Liver (tissue), 9 donors: ENCODE data around the gene ZNF189. TPM values are rescaled to one million over a fixed set of nuclear protein-coding genes. Genes with fewer than 3 reads are reported as not detected.

ENCODE experiments used
- DNase-seq: peaks from one replicate; pipeline ENCODE4 v3.0.0-alpha.2; 2017; ENCODE audit warnings: low spot score
- H3K27ac ChIP-seq, 2 donors: one replicate each; pipeline ENCODE4 v1.7.0; 2013; ENCODE audit warnings: inconsistent platforms in 2 of 2, low read length in 2 of 2, control low read depth in 1 of 2, low read depth in 1 of 2, mild to moderate bottlenecking in 1 of 2
- H3K27me3 ChIP-seq, 4 donors: one replicate each; pipeline versions ENCODE4 v1.6.1 to v1.7.0; 2013; ENCODE audit warnings: low read length in 3 of 4, inconsistent platforms in 1 of 4, mild to moderate bottlenecking in 1 of 4, moderate library complexity in 1 of 4; ENCODE audit not compliant: control insufficient read depth in 4 of 4, insufficient read depth in 4 of 4
- H3K36me3 ChIP-seq, 4 donors: one replicate each; pipeline versions ENCODE4 v1.6.1 to v1.7.0; 2013; ENCODE audit warnings: low read length in 3 of 4, mild to moderate bottlenecking in 3 of 4, low read depth in 1 of 4, moderate library complexity in 1 of 4; ENCODE audit not compliant: control insufficient read depth in 4 of 4, insufficient read depth in 3 of 4
- H3K4me1 ChIP-seq, 4 donors: one replicate each; pipeline versions ENCODE4 v1.6.1 to v1.7.0; 2013; ENCODE audit warnings: low read length in 3 of 4, mild to moderate bottlenecking in 3 of 4, moderate library complexity in 1 of 4; ENCODE audit not compliant: control insufficient read depth in 4 of 4, insufficient read depth in 4 of 4
- H3K4me3 ChIP-seq, 3 donors: one replicate each; pipeline versions ENCODE4 v1.6.1 to v1.7.0; 2013; ENCODE audit warnings: low read length in 3 of 3, control low read depth in 1 of 3, low read depth in 1 of 3, mild to moderate bottlenecking in 1 of 3
- H3K9ac ChIP-seq, 2 donors: one replicate each; pipeline ENCODE4 v1.7.0; 2013; ENCODE audit warnings: low read length in 2 of 2, mild to moderate bottlenecking in 2 of 2, moderate library complexity in 2 of 2, control low read depth in 1 of 2, low read depth in 1 of 2
- H3K9me3 ChIP-seq, 4 donors: one replicate each; pipeline versions ENCODE4 v1.6.1 to v1.7.0; 2013; ENCODE audit warnings: low read length in 3 of 4; ENCODE audit not compliant: control insufficient read depth in 4 of 4
- FOXA1 ChIP-seq: IDR thresholded peaks from 2 replicates; pipeline ENCODE4 v1.6.1; 2016; ENCODE audit warnings: antibody characterized with exemption
- FOXA2 ChIP-seq: IDR thresholded peaks from 2 replicates; pipeline ENCODE4 v1.6.1; 2016; ENCODE audit warnings: antibody characterized with exemption
- GABPA ChIP-seq, 2 donors: IDR thresholded peaks in 1 of 2; conservative IDR thresholded peaks in 1 of 2; 2 replicates each; pipeline ENCODE4 v1.6.1; 2016; ENCODE audit warnings: antibody characterized with exemption in 2 of 2, mild to moderate bottlenecking in 1 of 2, moderate library complexity in 1 of 2
- HNF4A ChIP-seq, 2 donors: conservative IDR thresholded peaks; 2 replicates each; pipeline ENCODE4 v1.6.1; 2016; ENCODE audit warnings: antibody characterized with exemption in 2 of 2, mild to moderate bottlenecking in 2 of 2
- HNF4G ChIP-seq: IDR thresholded peaks from 2 replicates; pipeline ENCODE4 v1.6.1; 2016; ENCODE audit warnings: antibody characterized with exemption
- JUND ChIP-seq, 2 donors: IDR thresholded peaks; 2 replicates each; pipeline ENCODE4 v1.6.1; 2016; ENCODE audit warnings: antibody characterized with exemption in 2 of 2
- NR2F2 ChIP-seq: IDR thresholded peaks from 2 replicates; pipeline ENCODE4 v1.6.1; 2016; ENCODE audit warnings: antibody characterized with exemption
- RAD21 ChIP-seq, 2 donors: IDR thresholded peaks; 2 replicates each; pipeline ENCODE4 v1.6.1; 2016; ENCODE audit warnings: antibody characterized with exemption in 2 of 2, mild to moderate bottlenecking in 2 of 2
- REST ChIP-seq: IDR thresholded peaks from 2 replicates; pipeline ENCODE4 v1.6.1; 2016; ENCODE audit warnings: antibody characterized with exemption, mild to moderate bottlenecking
- RXRA ChIP-seq, 2 donors: IDR thresholded peaks; 2 replicates each; pipeline ENCODE4 v1.6.1; 2017 to 2018; ENCODE audit warnings: antibody characterized with exemption in 2 of 2, mild to moderate bottlenecking in 1 of 2
- SP1 ChIP-seq: IDR thresholded peaks from 2 replicates; pipeline ENCODE4 v1.6.1; 2018; ENCODE audit warnings: antibody characterized with exemption, mild to moderate bottlenecking
- TAF1 ChIP-seq: conservative IDR thresholded peaks from 2 replicates; pipeline ENCODE4 v1.6.1; 2016; ENCODE audit warnings: antibody characterized with exemption, mild to moderate bottlenecking
- YY1 ChIP-seq: IDR thresholded peaks from 2 replicates; pipeline ENCODE4 v1.6.1; 2016; ENCODE audit warnings: antibody characterized with exemption, mild to moderate bottlenecking
- WGBS: extraction: QIAGEN DNeasy Blood & Tissue Kit; methylation state at CpG from one replicate; pipeline ENCODE4 v1.1.7; 2013; 5-methylcytosine and 5-hydroxymethylcytosine counted together
- polyA plus RNA-seq, 2 donors: library from polyadenylated mRNA; stranded (reverse) in 1 of 2; unstranded in 1 of 2; fragments of 200-250 nt in 1 of 2; fragments of >200 nt in 1 of 2; fragmentation: Nextera tagmentation in 1 of 2; extraction: Ambion mirVana in 1 of 2; gene quantifications; one replicate each; pipeline versions ENCODE4 v1.2.1 to v1.2.3, GENCODE V29; 2013 to 2015
- total RNA-seq, 2 donors: library from RNA; depleted of rRNA; stranded (reverse); fragments of >200 nt; gene quantifications; one replicate each; pipeline ENCODE4 v1.2.3, GENCODE V29; 2014
- TF ChIP-seq, protein P1 (sequence below): fragments of 150-350 bp; IDR thresholded peaks from 2 replicates; pipeline ENCODE4 v1.5.1; 2017; ENCODE audit warnings: improper control_type of control experiment, low read depth, low read length; ENCODE audit not compliant: missing input control
- TF ChIP-seq, protein P2 (sequence below): IDR thresholded peaks from 2 replicates; pipeline ENCODE4 v1.6.1; 2016; ENCODE audit warnings: antibody characterized with exemption
- donor health status: healthy.
- donor health status: healthy.
- donor health status: healthy.
- donor health status: healthy.
- donor health status: healthy.

ZNF189 gene
- total and polyA plus RNA-seq, 4 donors, result 4.4 to 16.1 (median 8.3) TPM

DNA sequence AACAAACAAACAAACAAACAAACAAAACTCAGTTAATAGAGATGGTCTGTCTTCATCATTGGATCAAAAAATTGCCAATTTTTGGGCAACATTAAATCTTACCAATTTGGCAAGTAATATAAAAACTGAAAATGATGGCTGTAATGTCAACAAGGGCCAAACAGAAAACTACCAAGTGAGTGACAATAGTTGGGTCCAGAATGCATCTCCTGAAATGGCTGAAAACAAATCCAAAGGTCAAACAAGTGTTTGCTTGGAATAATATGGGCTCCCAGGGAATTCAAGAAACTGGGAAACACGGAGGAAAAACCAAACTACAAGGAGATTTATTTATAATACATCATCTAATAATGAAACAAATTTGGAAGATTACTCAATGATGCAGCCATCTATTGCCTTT, 39.0 kb upstream of the ZNF189 start:
- Histone ChIP-seq H3K27me3 (no peaks in the 10 kb centered on the region), H3K4me1 (peaks cover 2 to 16% (median 7%) of the 10 kb centered on the region in 4 donors), H3K27ac (peak overlapping the region; percentile 17 to 23), H3K9me3 (no peaks in the 10 kb centered on the region), H3K36me3 (peaks cover 0 to 33% (median 25%) of the 10 kb centered on the region in 4 donors), H3K9ac (no peak overlapping the region), H3K4me3 (no peak overlapping the region)
- TF ChIP-seq HNF4G (peak; percentile 23), SP1 (no peak), RXRA (IDR thresholded peaks at IDR 0.05) (peak in 1 of 2 donors; percentile 10), HNF4A (conservative IDR thresholded peaks at IDR 0.05) (peak; percentile 35 to 57), YY1 (no peak), FOXA2 (peak; percentile 11), TAF1 (no peak)
- WGBS, result 38% methylated on average over 1 of the region's 1 CpG
- no peak for DNase-seq

DNA sequence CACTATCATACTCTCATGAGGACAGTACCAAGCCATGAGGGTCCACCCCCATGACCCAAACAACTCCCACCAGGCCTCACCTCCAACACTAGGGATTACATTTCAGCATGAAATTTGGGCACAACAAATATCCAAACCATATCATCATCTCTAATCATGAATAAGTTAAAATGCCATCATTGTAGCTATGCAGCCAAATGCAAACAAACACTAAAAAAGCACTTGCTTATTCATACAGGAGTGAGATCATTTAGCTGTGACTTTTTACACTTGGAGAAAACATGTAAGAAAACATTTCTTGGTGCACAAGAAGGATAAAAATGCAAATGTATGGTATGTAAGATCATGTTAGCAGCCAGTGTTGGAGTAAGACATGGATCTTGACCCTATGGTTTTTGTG, 38.0 kb upstream of the ZNF189 start:
- Histone ChIP-seq H3K4me3 (no peak overlapping the region), H3K9me3 (no peaks in the 10 kb centered on the region), H3K9ac (no peak overlapping the region), H3K4me1 (peaks cover 0 to 6% (median under 1%) of the 10 kb centered on the region in 4 donors), H3K36me3 (peaks cover 0 to 38% (median 29%) of the 10 kb centered on the region in 4 donors), H3K27ac (peak overlapping the region in 1 of 2 donors; percentile 8), H3K27me3 (no peaks in the 10 kb centered on the region)
- TF ChIP-seq FOXA1 (no peak), JUND (IDR thresholded peaks at IDR 0.05) (no peak), GABPA (IDR thresholded peaks at IDR 0.05 in 1 of 2, conservative IDR thresholded peaks at IDR 0.05 in 1 of 2) (no peak), HNF4G (no peak), RAD21 (IDR thresholded peaks at IDR 0.05) (no peak), SP1 (no peak), RXRA (IDR thresholded peaks at IDR 0.05) (no peak), YY1 (no peak), NR2F2 (no peak), HNF4A (conservative IDR thresholded peaks at IDR 0.05) (no peak), FOXA2 (no peak), REST (no peak), TAF1 (no peak)
- TF ChIP-seq, protein P1, sequence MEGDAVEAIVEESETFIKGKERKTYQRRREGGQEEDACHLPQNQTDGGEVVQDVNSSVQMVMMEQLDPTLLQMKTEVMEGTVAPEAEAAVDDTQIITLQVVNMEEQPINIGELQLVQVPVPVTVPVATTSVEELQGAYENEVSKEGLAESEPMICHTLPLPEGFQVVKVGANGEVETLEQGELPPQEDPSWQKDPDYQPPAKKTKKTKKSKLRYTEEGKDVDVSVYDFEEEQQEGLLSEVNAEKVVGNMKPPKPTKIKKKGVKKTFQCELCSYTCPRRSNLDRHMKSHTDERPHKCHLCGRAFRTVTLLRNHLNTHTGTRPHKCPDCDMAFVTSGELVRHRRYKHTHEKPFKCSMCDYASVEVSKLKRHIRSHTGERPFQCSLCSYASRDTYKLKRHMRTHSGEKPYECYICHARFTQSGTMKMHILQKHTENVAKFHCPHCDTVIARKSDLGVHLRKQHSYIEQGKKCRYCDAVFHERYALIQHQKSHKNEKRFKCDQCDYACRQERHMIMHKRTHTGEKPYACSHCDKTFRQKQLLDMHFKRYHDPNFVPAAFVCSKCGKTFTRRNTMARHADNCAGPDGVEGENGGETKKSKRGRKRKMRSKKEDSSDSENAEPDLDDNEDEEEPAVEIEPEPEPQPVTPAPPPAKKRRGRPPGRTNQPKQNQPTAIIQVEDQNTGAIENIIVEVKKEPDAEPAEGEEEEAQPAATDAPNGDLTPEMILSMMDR, result no peak
- TF ChIP-seq, protein P2, sequence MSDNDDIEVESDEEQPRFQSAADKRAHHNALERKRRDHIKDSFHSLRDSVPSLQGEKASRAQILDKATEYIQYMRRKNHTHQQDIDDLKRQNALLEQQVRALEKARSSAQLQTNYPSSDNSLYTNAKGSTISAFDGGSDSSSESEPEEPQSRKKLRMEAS, result no peak
- no peak for DNase-seq
